ENCODE results near the gene RPL38.

RPL38 gene

GRCh38 chr17:74245871-74246270 is 42.4 kb downstream of the RPL38 start:
- no peak for DNase-seq (ENCODE audit: low read depth)
- no peak for TF ChIP-seq CTCF (IDR thresholded peaks at IDR 0.05; ENCODE audit: insufficient read depth, low read depth, low read length, missing control alignments)
- no peak overlapping the region for H3K4me3 ChIP-seq (ENCODE audit: low read depth, low read length)

- DNase-seq (ENCODE audit: low read depth), result no peak
- no peak overlapping the region for H3K4me3 ChIP-seq (ENCODE audit: low read depth, low read length)
- TF ChIP-seq CTCF (IDR thresholded peaks at IDR 0.05; ENCODE audit: insufficient read depth, low read depth, low read length, missing control alignments), result no peak
Observed at GRCh38 chr17:74249590-74250270, 46.3 kb downstream of the RPL38 start.

- TF ChIP-seq CTCF (IDR thresholded peaks at IDR 0.05; ENCODE audit: insufficient read depth, low read depth, low read length, missing control alignments), result no peak
- DNase-seq (ENCODE audit: low read depth), result no peak
- no peak overlapping the region for H3K4me3 ChIP-seq (ENCODE audit: low read depth, low read length)
Observed at GRCh38 chr17:74250324-74250995, 47.0 kb downstream of the RPL38 start.

GRCh38 chr17:74251051-74251450 is 47.6 kb downstream of the RPL38 start:
- TF ChIP-seq CTCF (IDR thresholded peaks at IDR 0.05; ENCODE audit: insufficient read depth, low read depth, low read length, missing control alignments), result no peak
- DNase-seq (ENCODE audit: low read depth), result no peak
- no peak overlapping the region for H3K4me3 ChIP-seq (ENCODE audit: low read depth, low read length)

GRCh38 chr17:74251569-74251968 is 48.1 kb downstream of the RPL38 start:
- DNase-seq (ENCODE audit: low read depth), result no peak

GRCh38 chr17:74252211-74252610 is 48.7 kb downstream of the RPL38 start:
- DNase-seq (ENCODE audit: low read depth), result no peak
- TF ChIP-seq CTCF (IDR thresholded peaks at IDR 0.05; ENCODE audit: insufficient read depth, low read depth, low read length, missing control alignments), result no peak
- no peak overlapping the region for H3K4me3 ChIP-seq (ENCODE audit: low read depth, low read length)

More at GRCh38 chr17:74251569-74251968, 48.1 kb downstream of the RPL38 start:
- H3K4me3 ChIP-seq (ENCODE audit: low read depth, low read length), result no peak overlapping the region
- no peak for TF ChIP-seq CTCF (IDR thresholded peaks at IDR 0.05; ENCODE audit: insufficient read depth, low read depth, low read length, missing control alignments)
